Panc1 (cell line): ENCODE measurements around the gene DNASE2B. TPM values are rescaled to one million over a fixed set of nuclear protein-coding genes. Genes with fewer than 3 reads are reported as not detected.

Experiments used
- ATAC-seq: fragments of 200-7000 bp; cut with Tn5 transposase; 2 replicates; pipeline ENCODE4 v1.9.1; 2020; ENCODE audit warnings: mild to moderate bottlenecking, moderate library complexity
- BruUV-seq: library from RNA; stranded (reverse); fragments of 400-500 nt; replicated peaks from 2 replicates; lab custom pipeline; 2021; lab: Mats Ljungman, UMichigan
- CTCF ChIA-PET: fragments of 300-600 bp; sonication (Branson Sonifier 250); formaldehyde crosslinking; loops from one replicate; lab custom pipeline; 2022; ENCODE audit warnings: antibody characterized with exemption; lab: Charles Lee
- POLR2A ChIA-PET: fragments of 300-600 bp; sonication (Branson Sonifier 250); formaldehyde crosslinking; loops from one replicate; lab custom pipeline; 2022; ENCODE audit warnings: antibody characterized with exemption; lab: Charles Lee
- DNase-seq: peaks from one replicate; pipeline ENCODE4 v3.0.0-alpha.2; 2010; ENCODE audit warnings: low read depth, low spot score
- H3K27ac ChIP-seq: 2 replicates; pipeline ENCODE4 v1.5.1; 2011; ENCODE audit warnings: mild to moderate bottlenecking, low read length, inconsistent platforms
- H3K27me3 ChIP-seq: fragments of 200-500 bp; sonication (Bioruptor generic); 2 replicates; pipeline ENCODE4 v1.6.0; 2014; ENCODE audit warnings: low read length, inconsistent platforms; ENCODE audit not compliant: control insufficient read depth, insufficient read depth
- H3K36me3 ChIP-seq: fragments of 200-500 bp; sonication (Bioruptor generic); 2 replicates; pipeline ENCODE4 v1.5.1; 2014; ENCODE audit warnings: inconsistent platforms, mild to moderate bottlenecking, low read length, moderate library complexity; ENCODE audit not compliant: control insufficient read depth, insufficient read depth
- H3K4me1 ChIP-seq: 2 replicates; pipeline ENCODE4 v1.5.1; 2011; ENCODE audit warnings: inconsistent platforms, mild to moderate bottlenecking, low read length, moderate library complexity; ENCODE audit not compliant: control insufficient read depth, insufficient read depth
- H3K4me3 ChIP-seq, 2 experiments: 2 replicates each; pipeline ENCODE4 v1.5.1; 2011 to 2012; ENCODE audit warnings: low read depth in 2 of 2, low read length in 2 of 2, mild to moderate bottlenecking in 2 of 2, inconsistent platforms in 1 of 2, moderate library complexity in 1 of 2
- H3K9me3 ChIP-seq: fragments of 200-500 bp; sonication (Bioruptor generic); 2 replicates; pipeline ENCODE4 v1.5.1; 2014; ENCODE audit warnings: low read depth, mild to moderate bottlenecking, inconsistent platforms, low read length, moderate library complexity; ENCODE audit not compliant: control insufficient read depth, insufficient read depth
- CTCF ChIP-seq: fragments of 450-650 bp; IDR thresholded peaks from 2 replicates; pipeline ENCODE4 v1.5.1; 2017; ENCODE audit warnings: mild to moderate bottlenecking
- POLR2AphosphoS5 ChIP-seq: IDR thresholded peaks from 2 replicates; pipeline ENCODE4 v1.6.1; 2012; ENCODE audit warnings: mild to moderate bottlenecking, low read depth, low read length, moderate library complexity
- REST ChIP-seq, 2 experiments: IDR thresholded peaks; 2 replicates each; pipeline ENCODE4 v1.6.1; 2011 to 2012; ENCODE audit warnings: low read depth in 2 of 2, control low read depth in 1 of 2, low read length in 1 of 2, mild to moderate bottlenecking in 1 of 2, moderate library complexity in 1 of 2; ENCODE audit not compliant: insufficient read depth in 1 of 2
- SIN3A ChIP-seq: IDR thresholded peaks from 2 replicates; pipeline ENCODE4 v1.6.1; 2012; ENCODE audit warnings: low read depth, mild to moderate bottlenecking, low read length, moderate library complexity, borderline replicate concordance; ENCODE audit not compliant: insufficient read depth
- TCF7L2 ChIP-seq: IDR thresholded peaks from 2 replicates; pipeline ENCODE4 v1.6.1; 2011; ENCODE audit warnings: mild to moderate bottlenecking, low read depth, low read length, inconsistent platforms
- in situ Hi-C: cut with HindIII; loops from 2 replicates; pipeline ENCODE4 v1.10.0; 2016; ENCODE audit warnings: low sequenced_read_pairs, low pct_unique_long_range_greater_than_20kb
- intact Hi-C: fragments of 100-400 bp; cut with micrococcal nuclease; formaldehyde crosslinking; loops from one replicate; pipeline ENCODE4 v1.10.0; 2022; ENCODE audit not compliant: unreplicated experiment
- total RNA-seq: library from RNA; stranded (reverse); gene quantifications from one replicate; pipeline ENCODE4 v1.2.1, GENCODE V29; 2021; ENCODE audit not compliant: unreplicated experiment

Gene DNASE2B
- total RNA-seq, 1 experiment from 2014 or later = not detected

- TF ChIP-seq CTCF (no peak), SIN3A (no peak), TCF7L2 (no peak), REST (IDR thresholded peaks at IDR 0.05; ENCODE audit: insufficient read depth in 1 of 2, low read depth in 2 of 2, low read length in 1 of 2) (no peak), POLR2AphosphoS5 (no peak)
- ATAC-seq (no peak), DNase-seq (no peak)
- H3K9me3 ChIP-seq = peaks cover 7% of the 10 kb centered on the region; the same call in 1 of the 2 replicates
- H3K27ac ChIP-seq = no peak overlapping the region
- ChIA-PET POLR2A (interaction anchor here (0.7 kb wide), 1 partner anchor 204 kb away, joined by 8 read pairs; no protein-coding TSS in a partner anchor), CTCF (no interaction called here)
- intact Hi-C loops (no loop called here), in situ Hi-C loops (no loop called here)
- H3K4me3 ChIP-seq = no peak overlapping the region
- H3K27me3 ChIP-seq = no peaks in the 10 kb centered on the region
- BruUV-seq = no TSS peak
- peaks cover 17% of the 10 kb centered on the region for H3K4me1 ChIP-seq
- H3K36me3 ChIP-seq = no peaks in the 10 kb centered on the region
Observed at GRCh38 chr1:84366786-84367185, 31.5 kb upstream of the DNASE2B start.

- DNase-seq (no peak), ATAC-seq (no peak)
- Histone ChIP-seq H3K27me3 (no peaks in the 10 kb centered on the region), H3K36me3 (no peaks in the 10 kb centered on the region), H3K4me1 (peaks cover 17% of the 10 kb centered on the region), H3K4me3 (no peak overlapping the region), H3K9me3 (peaks cover 7% of the 10 kb centered on the region; the same call in 1 of the 2 replicates), H3K27ac (no peak overlapping the region)
- intact Hi-C loops = no loop called here
- in situ Hi-C loops = no loop called here
- no peak for TF ChIP-seq POLR2AphosphoS5
- no peak for TF ChIP-seq CTCF
- TF ChIP-seq TCF7L2 = no peak
- TF ChIP-seq SIN3A = no peak
- no peak for TF ChIP-seq REST (IDR thresholded peaks at IDR 0.05; ENCODE audit: insufficient read depth in 1 of 2, low read depth in 2 of 2, low read length in 1 of 2)
- BruUV-seq = no TSS peak
- POLR2A ChIA-PET = interaction anchor here (0.7 kb wide), 1 partner anchor 204 kb away, joined by 8 read pairs; no protein-coding TSS in a partner anchor
- CTCF ChIA-PET = no interaction called here
Observed at GRCh38 chr1:84367219-84367618, 31.1 kb upstream of the DNASE2B start.
